Kidney epithelial cell (primary cell): ENCODE results near the gene LBHD2. TPM values are rescaled to one million over a fixed set of nuclear protein-coding genes. Genes with fewer than 3 reads are reported as not detected.

Experiments
- DNase-seq: peaks from one replicate; pipeline ENCODE4 v3.0.0-alpha.2; 2010; ENCODE audit warnings: low read depth
- H3K27me3 ChIP-seq: 2 replicates; pipeline ENCODE4 v1.6.0; 2011; ENCODE audit warnings: low read length; ENCODE audit not compliant: control insufficient read depth, insufficient read depth
- H3K36me3 ChIP-seq: 2 replicates; pipeline ENCODE4 v1.5.1; 2011; ENCODE audit warnings: low read length; ENCODE audit not compliant: control insufficient read depth, insufficient read depth
- H3K4me3 ChIP-seq: 2 replicates; pipeline ENCODE4 v1.5.1; 2011; ENCODE audit warnings: low read depth, mild to moderate bottlenecking, control low read depth, low read length
- CTCF ChIP-seq: IDR thresholded peaks from 2 replicates; pipeline ENCODE4 v1.5.1; 2011; ENCODE audit warnings: mild to moderate bottlenecking, moderate library complexity, low read length, control low read depth, inconsistent platforms; ENCODE audit not compliant: insufficient read depth, poor library complexity, severe bottlenecking
- total RNA-seq: library from RNA; depleted of rRNA; stranded (reverse); fragments of >200 nt; gene quantifications from 2 replicates; pipeline ENCODE4 v1.2.3, GENCODE V29; 2015

The LBHD2 gene
- total RNA-seq, 1 donor from 2014 or later = not detected

- DNase-seq = no peak
- no peak overlapping the region for H3K4me3 ChIP-seq
- no peak for TF ChIP-seq CTCF
- peaks cover 1% of the 10 kb centered on the region for H3K36me3 ChIP-seq
- H3K27me3 ChIP-seq = no peaks in the 10 kb centered on the region
Observed at GRCh38 chr14:103130017-103130764, 46.2 kb downstream of the LBHD2 start.

GRCh38 chr14:103130965-103131364 is 47.0 kb downstream of the LBHD2 start:
- no peak for DNase-seq
- peaks cover 1% of the 10 kb centered on the region for H3K36me3 ChIP-seq
- H3K27me3 ChIP-seq = no peaks in the 10 kb centered on the region
- H3K4me3 ChIP-seq = no peak overlapping the region
- no peak for TF ChIP-seq CTCF

GRCh38 chr14:103131580-103131979 is 47.6 kb downstream of the LBHD2 start:
- Histone ChIP-seq H3K27me3 (no peaks in the 10 kb centered on the region), H3K36me3 (peaks cover 1% of the 10 kb centered on the region), H3K4me3 (no peak overlapping the region)
- no peak for TF ChIP-seq CTCF
- no peak for DNase-seq

GRCh38 chr14:103132381-103133209 is 48.6 kb downstream of the LBHD2 start:
- DNase-seq = no peak
- no peaks in the 10 kb centered on the region for H3K27me3 ChIP-seq
- peaks cover 1% of the 10 kb centered on the region for H3K36me3 ChIP-seq
- TF ChIP-seq CTCF = no peak
- no peak overlapping the region for H3K4me3 ChIP-seq

GRCh38 chr14:103133210-103134140 is 49.5 kb downstream of the LBHD2 start:
- H3K36me3 ChIP-seq = peaks cover 1% of the 10 kb centered on the region
- no peak overlapping the region for H3K4me3 ChIP-seq
- H3K27me3 ChIP-seq = no peaks in the 10 kb centered on the region
- no peak for TF ChIP-seq CTCF
- DNase-seq = no peak
